ENCODE measurements around the gene ERC1. TPM values are rescaled to one million over a fixed set of nuclear protein-coding genes. Genes with fewer than 3 reads are reported as not detected.

The ERC1 gene
- total and polyA plus RNA-seq, 2 donors (not counting 1 experiment from before 2014, with no cell fraction given): 19.7 to 34.5 TPM

- H3K27ac ChIP-seq (ENCODE audit: insufficient read depth, low read length): no peak overlapping the region
- TF ChIP-seq CTCF (conservative IDR thresholded peaks at IDR 0.05 in 1 of 2, IDR thresholded peaks at IDR 0.05 in 1 of 2; ENCODE audit: low read depth in 1 of 2, low read length in 2 of 2): no peak
- TF ChIP-seq EZH2 (IDR thresholded peaks at IDR 0.05; ENCODE audit: low read length, missing control alignments): no peak
- H3K9me3 ChIP-seq (ENCODE audit: control insufficient read depth, insufficient read depth, low read depth, low read length): no peaks in the 10 kb centered on the region
- H3K4me3 ChIP-seq (replicated peaks in 1 of 4; ENCODE audit: control extremely low read depth in 1 of 4, insufficient read depth in 1 of 4, low read depth in 3 of 4, low read length in 4 of 4): no peak overlapping the region
- DNase-seq (ENCODE audit: low read depth in 2 of 2): peak in 1 of 2 donors; percentile 45
- no peaks in the 10 kb centered on the region for H4K20me1 ChIP-seq (ENCODE audit: control insufficient read depth, extremely low read depth, insufficient read depth, low read length)
- H3K36me3 ChIP-seq (ENCODE audit: control insufficient read depth, insufficient read depth, low read length): no peaks in the 10 kb centered on the region
- H3K79me2 ChIP-seq (ENCODE audit: control insufficient read depth, insufficient read depth, low read length): no peaks in the 10 kb centered on the region
- H3K4me1 ChIP-seq (ENCODE audit: control insufficient read depth, extremely low read depth, insufficient read depth, low read length): no peaks in the 10 kb centered on the region
- H3K4me2 ChIP-seq (ENCODE audit: extremely low read depth, insufficient read depth, low read length): no peak overlapping the region
- no peaks in the 10 kb centered on the region for H3K27me3 ChIP-seq (ENCODE audit: control insufficient read depth, insufficient read depth, low read length)
- H3K9ac ChIP-seq (ENCODE audit: insufficient read depth, low read length): no peak overlapping the region
- H2AFZ ChIP-seq (ENCODE audit: low read length): no peak overlapping the region
These were observed 376.6 kb downstream of the ERC1 start for GRCh38 chr12:1367331-1368291.

GRCh38 chr12:1369460-1369859 is 378.4 kb downstream of the ERC1 start:
- no peak overlapping the region for H3K4me3 ChIP-seq (replicated peaks in 1 of 4; ENCODE audit: control extremely low read depth in 1 of 4, insufficient read depth in 1 of 4, low read depth in 3 of 4, low read length in 4 of 4)
- no peak overlapping the region for H3K27ac ChIP-seq (ENCODE audit: insufficient read depth, low read length)
- H3K9ac ChIP-seq (ENCODE audit: insufficient read depth, low read length): no peak overlapping the region
- no peaks in the 10 kb centered on the region for H3K27me3 ChIP-seq (ENCODE audit: control insufficient read depth, insufficient read depth, low read length)
- DNase-seq (ENCODE audit: low read depth in 2 of 2): peak in 1 of 2 donors; percentile 16
- TF ChIP-seq CTCF (conservative IDR thresholded peaks at IDR 0.05 in 1 of 2, IDR thresholded peaks at IDR 0.05 in 1 of 2; ENCODE audit: low read depth in 1 of 2, low read length in 2 of 2) (no peak), EZH2 (IDR thresholded peaks at IDR 0.05; ENCODE audit: low read length, missing control alignments) (no peak)
- no peaks in the 10 kb centered on the region for H4K20me1 ChIP-seq (ENCODE audit: control insufficient read depth, extremely low read depth, insufficient read depth, low read length)
- H3K79me2 ChIP-seq (ENCODE audit: control insufficient read depth, insufficient read depth, low read length): no peaks in the 10 kb centered on the region
- no peaks in the 10 kb centered on the region for H3K36me3 ChIP-seq (ENCODE audit: control insufficient read depth, insufficient read depth, low read length)
- no peak overlapping the region for H3K4me2 ChIP-seq (ENCODE audit: extremely low read depth, insufficient read depth, low read length)
- H2AFZ ChIP-seq (ENCODE audit: low read length): no peak overlapping the region
- H3K9me3 ChIP-seq (ENCODE audit: control insufficient read depth, insufficient read depth, low read depth, low read length): no peaks in the 10 kb centered on the region
- no peaks in the 10 kb centered on the region for H3K4me1 ChIP-seq (ENCODE audit: control insufficient read depth, extremely low read depth, insufficient read depth, low read length)

GRCh38 chr12:1369938-1370500 is 379.0 kb downstream of the ERC1 start:
- Histone ChIP-seq H3K36me3 (ENCODE audit: control insufficient read depth, insufficient read depth, low read length) (no peaks in the 10 kb centered on the region), H3K27ac (ENCODE audit: insufficient read depth, low read length) (no peak overlapping the region), H3K9ac (ENCODE audit: insufficient read depth, low read length) (no peak overlapping the region), H4K20me1 (ENCODE audit: control insufficient read depth, extremely low read depth, insufficient read depth, low read length) (no peaks in the 10 kb centered on the region), H3K4me3 (replicated peaks in 1 of 4; ENCODE audit: control extremely low read depth in 1 of 4, insufficient read depth in 1 of 4, low read depth in 3 of 4, low read length in 4 of 4) (no peak overlapping the region), H2AFZ (ENCODE audit: low read length) (no peak overlapping the region), H3K27me3 (ENCODE audit: control insufficient read depth, insufficient read depth, low read length) (no peaks in the 10 kb centered on the region), H3K4me1 (ENCODE audit: control insufficient read depth, extremely low read depth, insufficient read depth, low read length) (no peaks in the 10 kb centered on the region), H3K9me3 (ENCODE audit: control insufficient read depth, insufficient read depth, low read depth, low read length) (no peaks in the 10 kb centered on the region), H3K79me2 (ENCODE audit: control insufficient read depth, insufficient read depth, low read length) (no peaks in the 10 kb centered on the region), H3K4me2 (ENCODE audit: extremely low read depth, insufficient read depth, low read length) (no peak overlapping the region)
- TF ChIP-seq CTCF (conservative IDR thresholded peaks at IDR 0.05 in 1 of 2, IDR thresholded peaks at IDR 0.05 in 1 of 2; ENCODE audit: low read depth in 1 of 2, low read length in 2 of 2) (no peak), EZH2 (IDR thresholded peaks at IDR 0.05; ENCODE audit: low read length, missing control alignments) (no peak)
- DNase-seq (ENCODE audit: low read depth in 2 of 2): peak in 1 of 2 donors; percentile 39
